HG02840 (cell line): Measurements from ENCODE around the gene RNF223.
"Not testable (repeated sequence)": the region's sequence is repeated elsewhere in the genome, so short reads cannot be mapped to it uniquely, and the experiment has no call there.

ENCODE experiments used
- ATAC-seq: cut with Tn5 transposase; IDR thresholded peaks from one replicate; pipeline ENCODE4 v1.9.1; 2021; ENCODE audit warnings: mild to moderate bottlenecking, moderate library complexity, moderate number of reproducible peaks; ENCODE audit not compliant: unreplicated experiment, low FRiP score

Gene RNF223

DNA sequence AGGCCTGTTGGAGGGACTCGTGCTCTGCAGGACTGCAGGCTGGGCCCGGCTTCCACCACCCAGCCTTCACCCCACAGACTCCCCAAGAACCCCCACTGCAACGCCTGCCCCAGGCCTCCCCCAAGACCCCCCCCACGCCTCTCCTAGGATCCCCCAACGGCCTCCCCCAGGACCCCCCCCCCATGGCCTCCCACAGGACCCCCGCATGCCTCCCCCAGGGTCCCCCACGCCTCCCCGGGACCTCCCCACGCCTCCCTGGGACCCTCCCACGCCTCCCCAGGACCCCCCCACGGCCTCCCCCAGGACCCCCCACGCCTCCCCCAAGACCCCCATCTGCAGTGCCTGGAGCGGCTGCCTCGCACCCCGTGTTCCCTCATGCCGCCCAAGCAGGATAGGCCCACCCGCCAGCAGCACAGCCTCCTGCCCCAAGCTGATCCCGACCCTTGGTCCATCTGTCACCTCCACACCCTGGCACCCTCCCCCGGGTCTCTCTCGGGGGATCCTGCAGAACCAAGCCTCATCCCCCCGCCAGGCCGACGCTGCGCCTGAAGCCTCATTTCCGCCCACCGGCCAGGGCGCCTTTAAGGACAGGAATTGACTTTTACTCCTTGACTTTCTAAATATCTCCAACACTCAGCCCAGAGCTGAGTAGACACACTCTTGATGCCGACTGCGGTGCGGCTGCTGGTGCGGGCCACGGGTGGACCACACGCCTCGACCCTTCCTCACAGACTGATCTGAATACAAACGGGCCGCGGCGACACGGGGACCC lies 14.1 kb upstream of the RNF223 start:
- no peak for ATAC-seq

DNA sequence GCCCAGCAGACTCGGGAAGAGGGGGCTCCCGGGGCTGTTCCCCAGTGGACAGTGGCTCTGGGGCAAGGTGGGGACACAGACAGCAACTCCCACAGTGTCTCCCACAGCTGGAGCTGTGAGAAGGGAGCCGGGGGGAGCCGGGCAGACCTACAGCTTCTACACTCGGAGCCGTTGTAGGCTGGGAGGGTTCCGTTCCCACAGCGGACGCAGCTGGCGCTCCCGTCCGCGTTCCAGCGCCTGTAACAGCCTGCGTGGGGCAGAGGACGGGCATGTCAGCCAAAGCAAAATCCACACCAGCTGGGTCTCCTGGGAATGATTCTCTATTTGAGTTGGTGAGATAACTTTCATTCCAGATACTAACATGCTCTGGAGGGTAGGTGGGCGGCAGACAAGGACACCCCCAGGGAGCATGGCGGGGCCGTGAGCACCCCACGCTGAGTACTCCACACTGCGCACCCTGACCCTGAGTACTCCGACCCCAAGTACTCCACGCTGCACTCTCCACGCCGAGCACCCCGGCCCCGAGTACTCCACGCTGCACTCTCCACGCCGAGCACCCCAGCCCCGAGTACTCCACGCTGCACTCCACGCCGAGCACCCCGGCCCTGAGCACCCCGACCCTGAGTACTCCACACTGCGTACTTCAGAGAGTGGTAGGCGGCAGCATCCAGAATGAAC lies 13.4 kb upstream of the RNF223 start:
- no peak for ATAC-seq

DNA sequence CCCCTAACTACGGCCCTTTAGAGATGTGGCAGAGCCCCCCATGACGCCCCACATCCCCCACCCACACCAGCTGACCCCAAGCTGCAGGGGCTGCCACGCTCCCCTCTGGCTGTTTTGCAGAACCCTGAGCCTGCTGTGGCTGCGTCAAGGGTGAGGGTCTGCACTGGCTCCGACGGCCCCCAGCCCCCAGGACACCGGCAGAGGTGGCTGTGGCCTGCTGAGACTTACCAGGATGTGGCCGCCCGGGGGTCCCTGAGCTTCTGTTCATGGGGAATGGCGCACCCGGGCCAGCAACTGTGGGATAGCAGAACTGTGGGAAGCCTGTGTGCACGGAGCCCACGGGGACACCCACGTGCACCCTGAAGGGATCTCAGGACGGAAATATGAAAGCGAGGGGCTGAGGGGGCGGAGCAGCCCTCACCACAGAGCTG lies 12.8 kb upstream of the RNF223 start:
- no peak for ATAC-seq

DNA sequence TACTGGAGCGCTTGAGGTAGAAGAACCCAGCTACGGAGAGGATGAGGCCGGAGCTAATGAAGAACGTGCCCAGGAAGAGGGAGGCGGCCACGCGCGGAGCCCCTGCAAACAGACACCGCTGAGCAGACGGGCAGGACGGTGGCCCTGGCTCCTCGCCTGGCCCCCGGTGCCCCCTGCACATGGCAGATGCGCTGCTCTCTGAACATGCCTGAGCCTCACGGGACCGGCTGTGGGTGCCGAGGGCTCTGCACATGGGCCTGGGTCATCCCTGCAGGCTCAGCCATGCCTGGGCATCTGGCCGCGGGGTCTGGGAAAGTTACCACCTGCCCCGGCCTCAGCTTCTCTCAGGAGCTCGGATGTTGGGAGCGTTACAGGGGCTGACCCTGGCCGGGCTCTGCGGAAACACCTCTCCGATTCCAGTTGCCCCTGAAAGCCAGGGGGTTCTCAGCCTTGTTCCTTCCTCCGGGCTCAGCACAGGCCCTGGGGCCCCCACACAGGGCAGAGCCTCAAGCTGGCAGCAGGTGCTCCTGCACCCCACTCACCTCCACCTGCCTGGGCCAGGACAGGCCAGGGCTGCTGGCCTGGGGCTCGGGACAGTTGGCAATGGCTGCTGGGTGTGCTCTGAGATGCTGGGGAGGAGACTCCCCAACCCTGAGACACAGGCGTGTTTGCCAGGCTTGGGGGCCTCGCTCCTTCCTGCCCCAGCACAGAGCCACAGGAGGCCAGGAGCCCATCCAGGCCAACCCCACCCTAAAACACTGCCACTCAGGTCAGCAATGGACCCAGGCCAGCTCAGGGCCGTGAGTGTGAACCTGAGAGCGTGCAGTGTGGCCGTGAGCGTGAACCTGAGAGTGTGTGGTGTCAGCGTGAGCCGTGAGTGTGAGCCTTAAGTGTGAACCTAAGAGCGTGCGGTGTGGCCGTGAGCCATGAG lies 12.1 kb upstream of the RNF223 start:
- no peak for ATAC-seq

DNA sequence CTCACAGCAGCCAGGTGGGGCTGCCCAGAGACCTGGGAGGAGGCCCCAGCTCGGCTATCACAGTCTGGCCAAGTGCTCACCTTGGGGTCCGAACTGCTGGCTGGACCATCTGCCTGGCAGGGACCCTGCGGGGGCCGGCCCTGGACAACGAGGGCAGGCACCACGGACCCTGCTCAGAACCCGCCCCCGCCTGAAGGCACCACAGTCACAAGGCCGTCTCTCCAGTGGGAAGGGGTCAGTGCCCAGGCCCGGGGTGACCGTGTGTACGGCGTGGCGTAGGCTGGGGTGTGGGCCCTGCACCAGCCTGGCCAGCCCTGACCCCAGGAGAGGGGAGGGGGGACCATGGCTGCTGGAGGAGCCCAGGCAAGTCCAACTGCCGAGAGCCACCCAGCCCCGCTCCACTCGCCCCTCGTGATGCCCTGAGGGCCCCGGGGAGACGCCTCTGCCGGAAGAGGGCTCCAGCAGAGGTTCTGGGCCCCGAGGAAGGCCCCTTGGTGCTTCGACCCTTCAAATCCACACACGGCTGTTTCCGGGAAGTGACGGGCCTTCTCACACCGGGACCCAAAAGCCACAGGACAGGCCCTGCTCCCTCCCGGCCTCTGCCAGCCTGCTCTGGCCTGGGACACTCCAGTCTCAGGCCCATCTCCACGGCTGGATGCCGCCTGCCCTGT lies 11.2 kb upstream of the RNF223 start:
- ATAC-seq = no peak

DNA sequence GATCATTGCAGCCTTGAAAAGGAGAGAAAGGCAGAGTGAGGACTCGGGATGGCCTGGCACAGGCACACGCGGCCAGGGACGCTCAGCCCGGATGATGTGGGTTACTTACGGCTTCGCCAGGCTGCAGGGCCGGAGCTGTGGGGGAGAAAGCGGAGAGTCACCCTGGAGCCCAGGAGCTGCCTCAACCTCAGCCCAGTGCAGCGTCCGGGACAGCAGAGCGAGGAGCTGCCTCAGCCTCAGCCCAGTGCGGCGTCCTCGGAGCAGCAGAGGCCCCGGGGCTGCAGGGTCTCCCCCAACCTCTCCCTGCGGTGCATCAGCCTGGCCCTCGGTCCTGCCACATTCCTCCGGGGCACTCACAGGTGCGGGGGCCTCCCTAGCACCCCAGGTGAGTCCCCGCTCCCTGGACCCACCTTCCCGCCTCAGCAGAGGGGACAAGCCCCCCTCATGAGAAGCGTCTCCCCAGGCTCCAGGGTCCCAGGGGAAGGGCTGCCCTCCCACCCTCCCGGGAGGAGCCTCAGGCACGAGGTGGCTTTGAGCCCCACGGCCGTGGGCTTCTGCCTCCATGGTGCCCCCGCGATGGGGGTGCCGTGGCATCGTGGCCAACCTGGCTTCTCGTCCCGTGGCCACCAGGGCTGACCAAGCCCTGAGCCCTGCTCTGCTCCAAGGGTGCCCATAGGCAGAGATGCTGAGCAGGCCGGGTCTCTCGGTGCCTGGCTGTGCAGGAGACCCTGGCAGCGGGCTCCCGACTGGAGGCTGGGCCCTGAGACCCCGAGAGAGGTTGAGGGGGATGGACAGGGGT lies 10.5 kb upstream of the RNF223 start:
- ATAC-seq = no peak

DNA sequence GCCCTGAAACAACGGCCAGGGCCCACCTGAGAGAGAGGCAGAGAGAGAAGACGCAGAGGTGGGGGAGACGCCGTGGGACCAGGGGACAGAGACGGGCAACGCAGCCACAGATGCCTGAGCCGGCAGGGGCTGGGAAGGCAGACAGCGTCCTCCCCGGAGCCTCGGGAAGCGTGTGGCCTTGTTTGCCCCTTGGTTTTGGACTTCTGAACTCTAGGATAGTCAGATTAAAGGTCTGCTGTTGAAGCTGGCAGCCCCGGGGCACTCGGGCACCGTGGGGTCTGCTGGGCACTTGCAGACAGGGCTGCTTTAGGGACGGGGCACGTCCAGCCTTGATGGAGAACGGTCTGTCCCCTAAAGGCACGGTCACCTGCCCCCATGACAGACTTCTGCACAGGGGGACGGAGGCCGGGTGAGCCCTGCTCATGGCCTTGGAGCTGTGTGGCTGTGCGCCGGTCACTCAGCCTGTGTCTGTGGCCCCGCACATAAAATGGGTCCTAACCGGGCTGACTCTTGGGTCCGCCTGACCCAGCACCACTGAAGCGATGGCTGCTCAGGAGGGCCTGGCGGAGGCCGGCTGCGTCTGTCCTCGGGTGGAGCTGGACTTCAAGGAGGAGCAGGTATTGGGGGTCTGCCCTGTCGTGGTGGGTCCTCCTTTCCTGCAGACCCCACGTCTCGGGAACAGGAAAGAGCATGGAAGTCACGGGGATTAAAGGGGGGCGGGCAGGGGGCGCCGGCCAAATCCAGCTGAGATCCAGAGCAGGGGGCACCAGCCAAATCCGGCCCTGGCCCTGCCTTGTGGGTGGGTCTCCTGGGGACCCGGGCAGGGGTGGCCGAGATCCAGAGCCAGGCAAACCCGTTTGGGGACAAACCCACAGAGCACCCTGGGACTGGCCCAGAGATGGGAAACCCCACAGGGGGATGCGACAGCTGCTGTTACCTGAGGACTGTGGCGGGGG lies 9.6 kb upstream of the RNF223 start:
- ATAC-seq = no peak

DNA sequence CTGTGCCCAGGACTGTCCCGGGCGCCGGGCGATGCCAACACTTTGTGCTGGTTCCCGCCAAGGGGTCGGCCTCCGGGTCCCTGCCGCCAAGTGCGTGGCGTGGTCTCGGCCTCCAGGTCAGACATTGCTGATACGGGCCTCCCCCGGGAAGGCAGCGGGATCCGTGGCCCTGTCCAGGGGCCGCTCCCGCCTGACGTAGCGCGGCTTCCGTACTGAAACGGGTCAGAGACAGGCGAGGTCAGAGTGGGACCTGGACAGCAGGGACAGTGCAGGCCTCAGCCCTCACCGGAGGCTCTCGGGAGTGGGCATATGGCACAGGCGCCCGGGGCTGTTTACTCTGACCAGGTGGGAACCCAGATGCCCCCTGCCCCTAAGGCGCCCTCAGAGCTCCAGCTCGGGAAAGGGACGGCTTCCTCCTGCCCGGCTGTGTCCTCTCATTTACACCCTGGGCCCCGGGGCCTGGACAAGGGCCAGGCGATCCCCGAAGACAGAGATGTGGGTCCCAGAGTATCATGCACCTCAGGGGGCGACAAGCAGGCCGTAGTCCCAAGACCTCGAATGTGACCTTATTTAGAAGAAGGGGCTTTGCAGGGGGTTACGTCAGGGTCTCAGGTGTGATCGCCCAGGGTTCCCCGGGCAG lies 8.8 kb upstream of the RNF223 start:
- no peak for ATAC-seq

DNA sequence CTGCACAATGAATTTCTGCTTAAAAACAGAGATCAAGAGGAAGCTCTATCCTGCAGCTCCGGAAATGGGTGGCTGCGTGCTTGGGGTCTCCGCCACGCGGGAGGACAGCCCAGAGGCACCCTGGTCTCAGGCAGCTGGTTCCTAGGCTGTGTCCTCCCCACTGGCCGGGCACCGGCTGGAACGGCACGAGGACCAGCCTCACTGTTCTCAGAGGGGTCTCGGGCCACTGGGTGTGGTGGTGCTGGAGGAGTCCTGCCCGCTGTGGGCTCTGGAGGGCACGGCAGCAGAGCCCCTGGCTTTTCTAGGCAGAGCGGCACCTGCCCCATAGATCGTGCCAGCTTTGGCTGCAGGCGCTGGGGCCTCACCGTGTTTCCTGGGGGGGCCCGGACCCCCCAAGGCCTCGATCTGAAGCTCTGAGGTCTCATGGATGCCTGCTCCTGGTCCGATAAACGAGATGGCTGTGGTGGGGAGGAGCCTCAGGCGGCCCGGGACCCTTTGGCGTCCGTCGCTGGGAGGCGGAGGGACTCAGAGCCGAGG lies 8.2 kb upstream of the RNF223 start:
- ATAC-seq = no peak

DNA sequence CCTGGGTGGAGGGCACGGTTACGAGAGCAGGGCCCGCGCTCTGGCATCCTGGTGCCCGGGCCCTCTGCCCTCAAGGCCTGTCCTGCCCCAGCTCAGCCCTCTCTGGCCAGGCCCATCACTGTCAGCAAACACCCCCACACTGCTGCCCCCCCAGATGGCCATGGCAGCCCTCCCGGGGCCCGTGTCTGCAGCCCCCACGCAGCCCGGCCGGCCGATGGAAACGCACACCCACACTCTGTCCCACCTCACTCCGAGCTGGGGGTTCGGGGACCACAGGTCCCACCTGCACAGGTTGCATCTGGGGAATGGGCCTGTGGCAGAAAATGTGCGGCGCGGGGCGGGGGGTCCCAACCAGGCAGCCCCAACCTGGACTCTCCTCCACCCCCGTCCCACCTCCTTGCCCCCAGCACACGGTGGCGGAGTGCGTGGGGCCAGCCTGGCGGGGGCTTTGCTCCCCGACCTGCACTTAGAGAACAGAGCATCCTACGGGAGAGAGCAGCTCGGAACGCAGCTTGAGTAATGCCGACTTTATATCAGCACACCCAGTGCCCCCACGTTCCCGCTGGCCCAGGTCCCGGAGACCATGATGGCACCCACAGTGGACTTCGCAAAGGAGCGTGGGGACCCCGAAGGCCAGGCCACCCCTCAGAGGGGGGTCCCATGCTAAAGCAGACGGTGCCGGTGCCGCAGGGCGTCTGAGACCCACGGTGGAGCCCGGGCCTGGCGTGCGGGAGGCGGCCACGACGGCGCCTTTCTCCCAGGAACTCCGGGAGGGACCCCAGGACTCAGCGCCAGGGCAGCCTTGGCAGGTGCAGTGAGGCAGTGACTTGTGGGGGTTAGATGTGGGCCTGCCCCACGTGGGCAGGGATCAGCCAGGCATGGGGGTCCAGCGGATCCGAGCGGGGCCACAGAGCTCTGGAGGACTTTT lies 7.5 kb upstream of the RNF223 start:
- ATAC-seq = no peak

DNA sequence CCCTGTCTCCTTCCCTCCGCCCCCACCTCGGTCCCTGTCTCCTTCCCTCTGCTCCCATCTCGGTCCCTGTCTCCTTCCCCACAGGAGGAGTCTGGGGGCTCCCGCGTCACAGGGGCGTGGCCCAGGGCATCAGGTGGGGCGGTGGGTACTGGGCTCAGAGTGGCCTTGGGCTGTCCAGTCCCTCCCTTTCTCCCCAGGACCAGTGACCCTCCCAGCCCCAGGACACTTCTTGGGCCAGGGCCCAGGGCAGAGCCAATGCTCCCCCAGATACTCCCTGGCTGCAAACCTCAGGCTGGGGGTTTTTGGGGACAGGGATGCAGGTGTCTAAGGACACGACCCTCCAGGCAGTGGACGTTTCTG lies 6.8 kb upstream of the RNF223 start:
- ATAC-seq = no peak

DNA sequence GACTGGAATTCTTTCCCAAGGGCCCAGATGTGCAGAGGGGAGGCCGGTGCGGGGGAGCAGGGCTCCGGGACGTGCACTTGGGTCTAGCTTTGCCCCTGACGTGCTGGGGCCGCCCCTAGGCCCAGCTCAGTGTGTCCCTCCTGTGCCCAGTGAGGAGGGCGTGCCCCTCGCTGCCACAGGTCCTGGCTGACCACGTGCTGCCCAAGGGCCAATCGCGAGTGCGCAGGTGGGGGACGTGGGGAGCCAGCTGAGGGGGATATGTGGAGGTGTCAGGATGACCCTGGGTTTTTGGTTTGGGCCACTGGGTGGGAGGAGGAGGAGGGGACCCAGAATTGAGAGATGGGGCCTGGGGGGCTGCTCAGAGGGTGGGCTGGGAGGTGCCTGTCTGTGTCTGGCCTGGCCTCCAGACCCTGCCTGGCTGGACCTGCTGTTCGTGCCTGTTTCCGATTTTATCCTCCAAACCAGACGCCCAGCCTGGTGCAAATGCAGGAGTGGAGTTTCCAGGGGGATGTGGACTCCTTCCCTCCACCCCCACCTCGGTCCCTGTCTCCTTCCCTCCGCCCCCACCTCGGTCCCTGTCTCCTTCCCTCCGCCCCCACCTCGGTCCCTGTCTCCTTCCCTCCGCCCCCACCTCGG lies 6.1 kb upstream of the RNF223 start:
- ATAC-seq = no peak

DNA sequence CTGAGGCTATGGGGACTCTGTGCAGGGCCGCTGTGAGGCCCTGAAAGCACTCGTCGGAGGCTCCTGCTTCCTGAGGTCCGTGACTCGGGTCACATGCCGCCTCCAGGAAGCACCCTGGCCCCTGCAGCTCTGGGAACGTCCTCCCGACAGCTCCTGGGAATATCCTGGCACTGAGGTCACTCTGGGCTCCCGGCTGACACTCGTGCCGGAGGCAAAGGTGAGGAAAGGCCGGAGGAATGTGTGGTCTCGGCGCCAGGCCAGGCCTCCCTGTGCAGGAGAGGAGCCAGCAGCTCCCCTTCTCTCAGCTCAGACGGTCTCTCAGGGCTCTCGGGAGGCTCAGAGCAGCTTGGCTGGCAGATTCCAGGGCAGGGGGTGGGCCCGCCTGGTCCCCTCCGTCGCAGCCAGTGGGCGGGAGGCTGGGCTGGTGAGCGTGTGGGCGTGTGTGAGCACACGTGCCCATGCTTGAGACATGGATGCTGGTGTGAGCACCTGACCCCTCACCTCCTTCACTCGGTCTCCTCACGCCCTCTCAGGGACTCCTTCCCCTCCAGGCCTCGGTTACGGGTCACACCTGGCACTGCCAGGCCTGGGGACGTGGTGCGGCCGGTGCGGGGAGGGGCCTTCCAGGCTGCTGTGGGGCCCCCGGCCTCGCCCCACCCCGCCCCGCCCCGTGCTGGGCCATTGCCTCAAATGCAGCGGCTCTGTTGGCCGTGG lies 5.5 kb upstream of the RNF223 start:
- no peak for ATAC-seq

DNA sequence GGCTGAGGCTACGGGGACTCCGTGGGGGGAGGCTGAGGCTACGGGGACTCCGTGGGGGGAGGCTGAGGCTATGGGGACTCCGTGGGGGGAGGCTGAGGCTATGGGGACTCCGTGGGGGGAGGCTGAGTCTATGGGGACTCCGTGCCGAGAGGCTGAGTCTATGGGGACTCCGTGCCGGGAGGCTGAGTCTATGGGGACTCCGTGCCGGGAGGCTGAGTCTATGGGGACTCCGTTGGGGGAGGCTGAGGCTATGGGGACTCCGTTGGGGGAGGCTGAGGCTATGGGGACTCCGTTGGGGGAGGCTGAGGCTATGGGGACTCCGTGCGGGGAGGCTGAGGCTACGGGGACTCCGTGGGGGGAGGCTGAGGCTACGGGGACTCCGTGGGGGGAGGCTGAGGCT lies 3.3 kb upstream of the RNF223 start:
- ATAC-seq = not testable (repeated sequence)

DNA sequence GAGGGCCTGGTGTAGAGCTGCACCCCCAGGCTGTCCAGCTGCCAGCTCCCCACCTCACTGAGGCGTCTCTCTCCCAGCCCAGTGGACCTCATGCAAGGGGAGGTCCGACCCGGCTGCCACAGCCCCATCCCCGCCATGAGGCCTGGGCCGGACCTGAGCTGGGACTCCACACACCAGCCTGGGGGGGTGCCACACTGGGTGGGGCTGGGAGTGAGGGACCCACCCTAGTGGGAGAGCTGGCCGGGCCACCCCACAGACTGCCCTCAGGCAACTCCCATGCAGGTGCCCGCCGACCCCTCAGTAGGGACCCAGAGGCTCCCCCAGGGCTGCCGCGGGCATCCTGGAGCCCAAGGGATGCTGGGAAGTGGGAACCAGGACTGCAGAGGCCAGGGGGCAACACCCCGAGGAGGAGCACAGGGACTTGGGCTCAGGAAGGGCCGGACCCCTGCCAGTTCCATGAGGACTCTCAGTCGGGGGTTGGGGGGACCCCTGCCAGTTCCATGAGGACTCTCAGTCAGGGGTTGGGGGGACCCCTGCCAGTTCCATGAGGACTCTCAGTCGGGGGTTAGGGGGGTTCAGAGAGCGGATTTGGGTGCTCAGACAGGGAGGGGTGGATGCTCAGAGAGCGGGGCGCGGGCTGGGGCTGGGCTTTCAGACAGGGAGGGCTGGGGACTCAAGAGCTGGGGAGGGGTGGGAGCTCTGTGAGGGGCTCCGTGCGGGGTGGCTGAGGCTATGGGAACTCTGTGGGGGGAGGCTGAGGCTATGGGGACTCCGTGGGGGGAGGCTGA lies 1.2 kb upstream of the RNF223 start:
- no peak for ATAC-seq
